Esophagus squamous epithelium (tissue), 5 donors: ENCODE results near the gene NUDCD3. TPM values are rescaled to one million over a fixed set of nuclear protein-coding genes. Genes with fewer than 3 reads are reported as not detected.

ENCODE experiments used
- DNase-seq: peaks from one replicate; lab custom pipeline; 2025; lab: John Stamatoyannopoulos, UW
- H3K27ac ChIP-seq, 4 donors: fragments of 200-600 bp; sonication (generic); one replicate each; pipeline ENCODE4 v1.5.1; 2016 to 2019; ENCODE audit warnings: mild to moderate bottlenecking in 1 of 4
- H3K27me3 ChIP-seq, 4 donors: fragments of 200-600 bp; sonication (generic); 1 replicate in 3 of 4; 2 replicates in 1 of 4; pipeline versions ENCODE4 v1.5.1 to v1.6.0; 2017 to 2021; ENCODE audit warnings: antibody characterized with exemption in 1 of 4
- H3K36me3 ChIP-seq, 3 donors: fragments of 200-600 bp; sonication (generic); one replicate each; pipeline ENCODE4 v1.5.1; 2016 to 2019
- H3K4me1 ChIP-seq, 3 donors: fragments of 200-600 bp; sonication (generic); one replicate each; pipeline ENCODE4 v1.5.1; 2017 to 2019
- H3K4me3 ChIP-seq, 4 donors: fragments of 200-600 bp; sonication (generic); 1 replicate in 3 of 4; 2 replicates in 1 of 4; pipeline ENCODE4 v1.5.1; 2016 to 2019; ENCODE audit warnings: mild to moderate bottlenecking in 2 of 4, moderate library complexity in 1 of 4
- H3K9me3 ChIP-seq, 3 donors: fragments of 200-600 bp; sonication (generic); one replicate each; pipeline ENCODE4 v1.5.1; 2016 to 2019
- POLR2A ChIP-seq, 4 donors: fragments of 450-650 bp; IDR thresholded peaks; one replicate each; pipeline ENCODE4 v1.6.1; 2017; ENCODE audit warnings: antibody characterized with exemption in 4 of 4, mild to moderate bottlenecking in 4 of 4, moderate library complexity in 3 of 4
- WGBS, 2 donors: methylation state at CpG; one replicate each; pipeline ENCODE4 v1.1.5; 2018; 5-methylcytosine and 5-hydroxymethylcytosine counted together
- intact Hi-C: fragments of 100-400 bp; cut with DNase I; formaldehyde crosslinking; loops from one replicate; pipeline ENCODE4 v1.15.0; 2022
- total RNA-seq, 4 donors: library from RNA; depleted of rRNA; stranded (reverse); fragments of >200 nt; gene quantifications; one replicate each; pipeline ENCODE4 v1.1.0, GENCODE V29; 2016
- TF ChIP-seq, protein P1 (sequence below), 6 experiments: fragments of 450-650 bp in 4 of 6; fragments of 200-600 bp in 2 of 6; sonication (generic) in 2 of 6; IDR thresholded peaks; one replicate each; pipeline ENCODE4 v1.5.1; 2016 to 2019; ENCODE audit warnings: antibody characterized with exemption in 6 of 6, mild to moderate bottlenecking in 4 of 6, moderate library complexity in 4 of 6
- donor health status: DM: yes; HTN: yes; CAD: no.

The NUDCD3 gene
- total RNA-seq, 4 donors from 2014 or later: 33.5 to 54.0 (median 47.0) TPM

GRCh38 chr7:44477938-44478337 is 12.5 kb downstream of the NUDCD3 start:
- H3K4me1 ChIP-seq: peaks cover 0 to 18% (median 0%) of the 10 kb centered on the region in 3 donors
- DNase-seq: no peak
- no peak overlapping the region for H3K27ac ChIP-seq
- peaks cover 5 to 95% (median 21%) of the 10 kb centered on the region in 3 donors for H3K36me3 ChIP-seq
- no peak for TF ChIP-seq POLR2A (IDR thresholded peaks at IDR 0.05)
- TF ChIP-seq, protein P1, sequence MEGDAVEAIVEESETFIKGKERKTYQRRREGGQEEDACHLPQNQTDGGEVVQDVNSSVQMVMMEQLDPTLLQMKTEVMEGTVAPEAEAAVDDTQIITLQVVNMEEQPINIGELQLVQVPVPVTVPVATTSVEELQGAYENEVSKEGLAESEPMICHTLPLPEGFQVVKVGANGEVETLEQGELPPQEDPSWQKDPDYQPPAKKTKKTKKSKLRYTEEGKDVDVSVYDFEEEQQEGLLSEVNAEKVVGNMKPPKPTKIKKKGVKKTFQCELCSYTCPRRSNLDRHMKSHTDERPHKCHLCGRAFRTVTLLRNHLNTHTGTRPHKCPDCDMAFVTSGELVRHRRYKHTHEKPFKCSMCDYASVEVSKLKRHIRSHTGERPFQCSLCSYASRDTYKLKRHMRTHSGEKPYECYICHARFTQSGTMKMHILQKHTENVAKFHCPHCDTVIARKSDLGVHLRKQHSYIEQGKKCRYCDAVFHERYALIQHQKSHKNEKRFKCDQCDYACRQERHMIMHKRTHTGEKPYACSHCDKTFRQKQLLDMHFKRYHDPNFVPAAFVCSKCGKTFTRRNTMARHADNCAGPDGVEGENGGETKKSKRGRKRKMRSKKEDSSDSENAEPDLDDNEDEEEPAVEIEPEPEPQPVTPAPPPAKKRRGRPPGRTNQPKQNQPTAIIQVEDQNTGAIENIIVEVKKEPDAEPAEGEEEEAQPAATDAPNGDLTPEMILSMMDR (IDR thresholded peaks at IDR 0.05): no peak
- H3K4me3 ChIP-seq: no peak overlapping the region
- H3K27me3 ChIP-seq: no peaks in the 10 kb centered on the region
- whole genome bisulfite sequencing, 2 donors: 85 to 96% methylated on average over 8 of the region's 8 CpGs
- intact Hi-C loops: loop anchor here (10.0 kb wide), 1 partner anchor 233 kb away; no protein-coding TSS in a partner anchor
- H3K9me3 ChIP-seq: no peaks in the 10 kb centered on the region

DNA sequence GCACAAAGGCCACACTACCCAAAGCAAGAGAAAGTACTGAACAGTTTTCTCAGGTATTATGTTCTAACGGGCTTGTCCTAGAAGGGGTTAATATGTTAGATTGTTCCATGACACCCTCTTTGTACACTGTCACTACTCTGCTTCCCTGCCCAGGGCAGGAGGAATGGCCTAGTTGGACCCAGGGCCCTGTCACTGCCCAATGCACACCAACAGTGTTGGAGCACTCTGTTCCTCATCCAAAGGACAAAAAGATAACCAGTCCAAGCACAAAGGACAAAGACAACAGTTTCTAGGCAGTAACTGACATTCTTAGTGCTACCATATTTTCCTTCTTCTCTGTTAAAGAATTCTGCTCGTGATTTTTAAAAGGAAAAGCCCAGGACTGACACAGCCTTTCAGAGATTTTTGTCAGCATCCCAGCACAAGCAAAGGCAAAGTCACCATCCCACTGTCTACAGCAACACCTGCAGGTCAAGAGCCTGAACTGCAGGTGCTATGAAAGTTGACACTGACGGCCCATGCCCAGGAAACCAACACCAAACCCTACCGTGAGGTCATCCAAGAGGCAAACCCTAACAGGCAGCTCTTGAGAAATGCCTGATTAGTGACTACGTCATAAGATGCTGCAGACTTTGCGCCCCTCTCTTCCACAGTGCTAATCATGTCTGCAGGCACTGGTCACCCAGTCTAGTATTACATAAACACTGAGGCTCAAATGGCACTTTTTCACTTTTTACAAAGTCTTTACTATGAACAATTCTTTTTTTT is 13.2 kb downstream of the NUDCD3 start:
- TF ChIP-seq POLR2A (IDR thresholded peaks at IDR 0.05): no peak
- TF ChIP-seq, protein P1 (IDR thresholded peaks at IDR 0.05): peak; percentile 86 to 95 (median 89)
- Histone ChIP-seq H3K4me1 (peaks cover 0 to 21% (median 0%) of the 10 kb centered on the region in 3 donors), H3K9me3 (no peaks in the 10 kb centered on the region), H3K27ac (no peak overlapping the region), H3K36me3 (peaks cover 4 to 88% (median 18%) of the 10 kb centered on the region in 3 donors), H3K4me3 (no peak overlapping the region), H3K27me3 (no peaks in the 10 kb centered on the region)
- intact Hi-C loops: loop anchor here (10.0 kb wide), 1 partner anchor 232 kb away; no protein-coding TSS in a partner anchor
- DNase-seq: no peak
- WGBS, 2 donors: 22 to 47% methylated on average over 4 to 5 of the region's 6 CpGs

DNA sequence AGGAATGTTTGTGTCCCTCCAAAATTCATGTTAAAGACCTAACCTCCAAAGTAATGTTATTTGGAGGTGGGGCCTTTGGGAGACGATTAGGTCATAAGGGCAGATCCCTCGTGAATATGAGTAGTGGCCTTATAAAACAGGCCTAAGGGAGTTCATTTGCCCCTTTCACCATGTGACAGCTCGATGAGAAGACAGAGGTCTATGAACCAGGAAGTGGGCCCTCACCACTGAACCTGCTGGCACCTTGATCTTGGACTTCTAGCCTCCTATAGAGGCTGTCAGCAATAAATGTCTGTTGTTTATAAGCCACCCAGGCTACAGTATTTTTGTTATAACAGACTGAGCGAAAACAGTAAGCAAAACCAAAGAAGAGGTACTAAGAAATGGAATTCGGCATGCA is 14.1 kb downstream of the NUDCD3 start:
- Histone ChIP-seq H3K27me3 (no peaks in the 10 kb centered on the region), H3K9me3 (no peaks in the 10 kb centered on the region), H3K36me3 (peaks cover 0 to 88% (median 18%) of the 10 kb centered on the region in 3 donors), H3K27ac (no peak overlapping the region), H3K4me1 (peaks cover 0 to 21% (median 0%) of the 10 kb centered on the region in 3 donors), H3K4me3 (no peak overlapping the region)
- 78 to 84% methylated on average over 5 of the region's 5 CpGs for WGBS, 2 donors
- intact Hi-C loops: loop anchor here (10.0 kb wide), 1 partner anchor 232 kb away; no protein-coding TSS in a partner anchor
- no peak for DNase-seq
- TF ChIP-seq, protein P1 (IDR thresholded peaks at IDR 0.05): no peak
- no peak for TF ChIP-seq POLR2A (IDR thresholded peaks at IDR 0.05)

- no peak for DNase-seq
- Histone ChIP-seq H3K4me1 (peaks cover 4 to 38% (median 7%) of the 10 kb centered on the region in 3 donors), H3K4me3 (no peak overlapping the region), H3K9me3 (no peaks in the 10 kb centered on the region), H3K36me3 (peaks cover 0 to 77% (median 4%) of the 10 kb centered on the region in 3 donors), H3K27me3 (no peaks in the 10 kb centered on the region), H3K27ac (no peak overlapping the region)
- WGBS, 2 donors: 74 to 94% methylated on average over 3 of the region's 3 CpGs
- intact Hi-C loops: loop anchor here (10.0 kb wide), 1 partner anchor 228 kb away; no protein-coding TSS in a partner anchor
- TF ChIP-seq POLR2A (IDR thresholded peaks at IDR 0.05): no peak
- TF ChIP-seq, protein P1 (IDR thresholded peaks at IDR 0.05): no peak
Observed at GRCh38 chr7:44473295-44473694, 17.2 kb downstream of the NUDCD3 start.

DNA sequence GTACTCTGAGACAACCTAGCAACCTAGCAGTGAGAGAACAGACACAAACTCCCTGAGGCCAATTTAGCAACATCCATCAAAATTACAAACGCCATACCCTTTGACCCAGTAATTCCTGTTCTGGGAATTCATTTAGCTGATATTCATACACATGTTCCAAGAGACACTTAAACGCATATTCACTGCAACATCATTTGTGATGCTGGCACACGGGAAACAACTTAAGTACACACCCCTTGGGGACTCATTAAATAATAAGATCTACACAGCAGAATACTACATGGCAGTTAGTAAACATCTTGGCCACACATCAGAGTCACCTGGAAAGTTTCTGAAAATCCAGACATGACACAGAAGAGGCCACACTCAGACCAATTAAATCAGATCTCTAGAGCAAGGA is 17.6 kb downstream of the NUDCD3 start:
- intact Hi-C loops: loop anchor here (10.0 kb wide), 1 partner anchor 228 kb away; no protein-coding TSS in a partner anchor
- no peaks in the 10 kb centered on the region for H3K9me3 ChIP-seq
- 25 to 37% methylated on average over 3 of the region's 3 CpGs for WGBS, 2 donors
- H3K27me3 ChIP-seq: no peaks in the 10 kb centered on the region
- DNase-seq: no peak
- H3K27ac ChIP-seq: no peak overlapping the region
- H3K36me3 ChIP-seq: peaks cover 0 to 77% (median 3%) of the 10 kb centered on the region in 3 donors
- peaks cover 4 to 38% (median 7%) of the 10 kb centered on the region in 3 donors for H3K4me1 ChIP-seq
- H3K4me3 ChIP-seq: no peak overlapping the region
- TF ChIP-seq, protein P1 (IDR thresholded peaks at IDR 0.05): no peak
- no peak for TF ChIP-seq POLR2A (IDR thresholded peaks at IDR 0.05)
